Mammary epithelial cell (primary cell): ENCODE measurements around the gene DOCK1.

ENCODE experiments used
- CTCF ChIP-seq, 2 donors: IDR thresholded peaks in 1 of 2; conservative IDR thresholded peaks in 1 of 2; 2 replicates each; pipeline ENCODE4 v1.5.1; 2011 to 2012; ENCODE audit warnings: inconsistent platforms in 2 of 2, low read length in 2 of 2, mild to moderate bottlenecking in 2 of 2, control low read depth in 1 of 2, low read depth in 1 of 2; ENCODE audit not compliant: insufficient read depth in 1 of 2; ENCODE audit errors: extremely low read depth in 1 of 2
- EZH2 ChIP-seq: IDR thresholded peaks from 2 replicates; pipeline ENCODE4 v1.6.1; 2012; ENCODE audit warnings: low read length, inconsistent platforms, borderline replicate concordance

GRCh38 chr10:127094984-127095383, 189.8 kb downstream of the DOCK1 start:
- no peak for TF ChIP-seq CTCF (conservative IDR thresholded peaks at IDR 0.05 in 1 of 2, IDR thresholded peaks at IDR 0.05 in 1 of 2; ENCODE audit: extremely low read depth in 1 of 2, insufficient read depth in 1 of 2, low read depth in 1 of 2, low read length in 2 of 2)
- no peak for TF ChIP-seq EZH2
